GM23338 (cell line): ENCODE results near the gene KLHDC8A.

ENCODE experiments used
- CREB1 ChIP-seq: fragments of 250-450 bp; sonication (Bioruptor Pico); IDR thresholded peaks from 2 replicates; pipeline ENCODE4 v1.5.0; 2020; ENCODE audit warnings: low read depth, mild to moderate bottlenecking, moderate library complexity
- CTCF ChIP-seq, 2 experiments: fragments of 200-600 bp in 1 of 2; sonication (generic) in 1 of 2; conservative IDR thresholded peaks; 2 replicates each; pipeline versions ENCODE4 v1.5.1 to v1.6.1; 2016 to 2017; ENCODE audit warnings: antibody characterized with exemption in 2 of 2, low read depth in 2 of 2, mild to moderate bottlenecking in 2 of 2, moderate library complexity in 1 of 2
- ETS1 ChIP-seq: IDR thresholded peaks from 2 replicates; pipeline ENCODE4 v1.6.1; 2016; ENCODE audit warnings: antibody characterized with exemption
- EZH2 ChIP-seq: fragments of 200-600 bp; sonication (generic); IDR thresholded peaks from one replicate; pipeline ENCODE4 v1.8.0; 2017; ENCODE audit warnings: antibody characterized with exemption, mild to moderate bottlenecking, low read depth; ENCODE audit not compliant: unreplicated experiment
- EZH2phosphoT487 ChIP-seq: fragments of 200-600 bp; sonication (generic); IDR thresholded peaks from one replicate; pipeline ENCODE4 v1.8.1; 2018; ENCODE audit warnings: antibody characterized with exemption; ENCODE audit not compliant: unreplicated experiment
- JUNB ChIP-seq: IDR thresholded peaks from one replicate; pipeline ENCODE4 v1.6.1; 2016; ENCODE audit warnings: antibody characterized with exemption; ENCODE audit not compliant: unreplicated experiment
- POLR2AphosphoS5 ChIP-seq: IDR thresholded peaks from 2 replicates; pipeline ENCODE4 v1.6.1; 2016; ENCODE audit warnings: antibody characterized with exemption, low read depth
- REST ChIP-seq: IDR thresholded peaks from one replicate; pipeline ENCODE4 v1.6.1; 2018; ENCODE audit warnings: antibody characterized with exemption; ENCODE audit not compliant: unreplicated experiment
- ZNF114 ChIP-seq: fragments of 250-450 bp; sonication (Bioruptor Pico); IDR thresholded peaks from 2 replicates; pipeline ENCODE4 v1.5.0; 2020; ENCODE audit warnings: mild to moderate bottlenecking, moderate library complexity
- ZNF331 ChIP-seq: fragments of 250-450 bp; sonication (Bioruptor Pico); IDR thresholded peaks from 2 replicates; pipeline ENCODE4 v1.5.0; 2020; ENCODE audit warnings: low read depth, mild to moderate bottlenecking, moderate library complexity

GRCh38 chr1:205321959-205322283, 34.8 kb downstream of the KLHDC8A start:
- TF ChIP-seq CTCF (conservative IDR thresholded peaks at IDR 0.05; ENCODE audit: low read depth in 2 of 2) (no peak), EZH2 (no peak), REST (no peak), ZNF114 (CRISPR knock-in tag) (no peak), EZH2phosphoT487 (no peak), POLR2AphosphoS5 (no peak), CREB1 (no peak), JUNB (no peak), ETS1 (no peak), ZNF331 (CRISPR knock-in tag) (no peak; the same call in 1 of the 2 replicates)
